ENCODE data around the gene ENPEP.

DNA sequence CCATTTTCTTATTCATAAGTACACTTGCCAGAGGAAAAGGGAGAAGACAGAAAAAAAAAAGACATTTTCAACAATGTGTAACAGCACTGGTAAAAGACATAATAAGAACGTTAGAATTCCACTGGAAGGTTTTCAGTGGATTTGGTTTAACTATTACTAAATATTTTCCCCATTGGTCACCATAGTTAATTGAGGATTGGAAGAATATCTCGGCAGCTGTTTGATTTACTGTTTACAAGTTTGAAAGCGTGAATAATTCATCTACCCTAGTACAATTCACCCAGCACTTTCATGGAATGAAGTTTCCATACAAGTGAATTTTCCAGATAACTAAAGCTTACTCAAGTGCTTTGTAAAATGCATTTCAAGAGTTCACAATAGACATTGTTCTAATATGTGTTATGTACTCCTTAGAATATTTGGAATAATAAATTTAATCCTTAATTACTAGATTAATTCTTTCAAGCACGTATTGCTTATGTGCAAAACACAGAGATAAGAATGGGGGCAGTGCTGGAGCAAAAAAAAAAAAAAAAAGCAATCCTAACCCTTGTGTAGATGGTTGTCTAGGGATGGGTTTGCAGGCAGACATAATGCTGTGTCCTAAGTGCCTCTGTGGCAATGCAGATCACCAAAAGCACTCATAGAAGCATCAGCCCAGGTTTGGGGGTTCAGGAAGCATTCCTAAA is 57.1 kb downstream of the ENPEP start:
- TF ChIP-seq, protein P1, sequence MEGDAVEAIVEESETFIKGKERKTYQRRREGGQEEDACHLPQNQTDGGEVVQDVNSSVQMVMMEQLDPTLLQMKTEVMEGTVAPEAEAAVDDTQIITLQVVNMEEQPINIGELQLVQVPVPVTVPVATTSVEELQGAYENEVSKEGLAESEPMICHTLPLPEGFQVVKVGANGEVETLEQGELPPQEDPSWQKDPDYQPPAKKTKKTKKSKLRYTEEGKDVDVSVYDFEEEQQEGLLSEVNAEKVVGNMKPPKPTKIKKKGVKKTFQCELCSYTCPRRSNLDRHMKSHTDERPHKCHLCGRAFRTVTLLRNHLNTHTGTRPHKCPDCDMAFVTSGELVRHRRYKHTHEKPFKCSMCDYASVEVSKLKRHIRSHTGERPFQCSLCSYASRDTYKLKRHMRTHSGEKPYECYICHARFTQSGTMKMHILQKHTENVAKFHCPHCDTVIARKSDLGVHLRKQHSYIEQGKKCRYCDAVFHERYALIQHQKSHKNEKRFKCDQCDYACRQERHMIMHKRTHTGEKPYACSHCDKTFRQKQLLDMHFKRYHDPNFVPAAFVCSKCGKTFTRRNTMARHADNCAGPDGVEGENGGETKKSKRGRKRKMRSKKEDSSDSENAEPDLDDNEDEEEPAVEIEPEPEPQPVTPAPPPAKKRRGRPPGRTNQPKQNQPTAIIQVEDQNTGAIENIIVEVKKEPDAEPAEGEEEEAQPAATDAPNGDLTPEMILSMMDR (conservative IDR thresholded peaks at IDR 0.05), result no peak
- TF ChIP-seq ZFX (IDR thresholded peaks at IDR 0.05), result no peak

Data from C4-2B (cell line).